HCT116 (cell line): Measurements from ENCODE around the gene N4BP2.

Source experiments
- EGR1 ChIP-seq: IDR thresholded peaks from 2 replicates; pipeline ENCODE4 v1.6.1; 2012; ENCODE audit warnings: low read depth
- POLR2A ChIP-seq: IDR thresholded peaks from 2 replicates; pipeline ENCODE4 v1.7.0; 2011; ENCODE audit warnings: borderline replicate concordance; ENCODE audit not compliant: insufficient read depth, insufficient read length; ENCODE audit errors: extremely low read depth
- RAD21 ChIP-seq: IDR thresholded peaks from 2 replicates; pipeline ENCODE4 v1.6.1; 2012; ENCODE audit warnings: low read depth, mild to moderate bottlenecking
- SIN3A ChIP-seq: IDR thresholded peaks from 2 replicates; pipeline ENCODE4 v1.6.1; 2012; ENCODE audit warnings: low read depth
- SP1 ChIP-seq: IDR thresholded peaks from 2 replicates; pipeline ENCODE4 v1.6.1; 2012; ENCODE audit warnings: low read depth
- SRF ChIP-seq: IDR thresholded peaks from 2 replicates; pipeline ENCODE4 v1.6.1; 2012; ENCODE audit warnings: low read depth
- TF ChIP-seq, protein P1 (sequence below), 3 experiments: fragments of 200-600 bp in 1 of 3; sonication (generic) in 1 of 3; IDR thresholded peaks in 2 of 3; conservative IDR thresholded peaks in 1 of 3; 2 replicates each; pipeline ENCODE4 v1.5.1; 2012 to 2017; ENCODE audit warnings: low read depth in 2 of 3, low read length in 2 of 3, antibody characterized with exemption in 1 of 3, borderline replicate concordance in 1 of 3, control low read depth in 1 of 3, mild to moderate bottlenecking in 1 of 3, mixed read lengths in 1 of 3, mixed run types in 1 of 3, moderate library complexity in 1 of 3; ENCODE audit not compliant: insufficient read depth in 1 of 3
- TF ChIP-seq, protein P2 (sequence below): IDR thresholded peaks from 2 replicates; pipeline ENCODE4 v1.6.1; 2011; ENCODE audit warnings: mild to moderate bottlenecking, low read length, moderate library complexity; ENCODE audit not compliant: insufficient replicate concordance; ENCODE audit errors: extremely low read depth
- TF ChIP-seq, protein P3 (sequence below): IDR thresholded peaks from 2 replicates; pipeline ENCODE4 v1.6.1; 2012; ENCODE audit warnings: low read depth
- TF ChIP-seq, protein P4 (sequence below): IDR thresholded peaks from 2 replicates; pipeline ENCODE4 v1.6.1; 2012

DNA sequence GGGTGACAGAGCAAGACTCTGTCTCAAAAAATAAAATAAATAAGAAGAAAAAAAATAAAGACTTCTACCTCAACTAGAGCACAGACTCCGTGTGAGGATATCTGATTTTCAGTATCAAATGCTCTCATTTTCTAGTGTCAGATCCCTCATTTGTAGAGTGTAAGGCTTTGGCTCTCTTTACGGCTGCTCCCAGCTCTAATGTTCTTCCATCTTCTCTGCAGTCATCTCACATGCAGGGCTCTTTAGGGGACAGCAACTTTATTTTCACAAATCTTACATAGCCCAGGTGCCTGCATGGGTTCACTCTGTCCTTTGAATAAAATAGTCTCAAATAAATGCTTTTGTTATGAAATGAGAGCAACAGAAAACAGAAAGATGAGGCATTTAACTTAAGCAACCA lies 120.9 kb downstream of the N4BP2 start:
- TF ChIP-seq, protein P1, sequence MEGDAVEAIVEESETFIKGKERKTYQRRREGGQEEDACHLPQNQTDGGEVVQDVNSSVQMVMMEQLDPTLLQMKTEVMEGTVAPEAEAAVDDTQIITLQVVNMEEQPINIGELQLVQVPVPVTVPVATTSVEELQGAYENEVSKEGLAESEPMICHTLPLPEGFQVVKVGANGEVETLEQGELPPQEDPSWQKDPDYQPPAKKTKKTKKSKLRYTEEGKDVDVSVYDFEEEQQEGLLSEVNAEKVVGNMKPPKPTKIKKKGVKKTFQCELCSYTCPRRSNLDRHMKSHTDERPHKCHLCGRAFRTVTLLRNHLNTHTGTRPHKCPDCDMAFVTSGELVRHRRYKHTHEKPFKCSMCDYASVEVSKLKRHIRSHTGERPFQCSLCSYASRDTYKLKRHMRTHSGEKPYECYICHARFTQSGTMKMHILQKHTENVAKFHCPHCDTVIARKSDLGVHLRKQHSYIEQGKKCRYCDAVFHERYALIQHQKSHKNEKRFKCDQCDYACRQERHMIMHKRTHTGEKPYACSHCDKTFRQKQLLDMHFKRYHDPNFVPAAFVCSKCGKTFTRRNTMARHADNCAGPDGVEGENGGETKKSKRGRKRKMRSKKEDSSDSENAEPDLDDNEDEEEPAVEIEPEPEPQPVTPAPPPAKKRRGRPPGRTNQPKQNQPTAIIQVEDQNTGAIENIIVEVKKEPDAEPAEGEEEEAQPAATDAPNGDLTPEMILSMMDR (IDR thresholded peaks at IDR 0.05 in 2 of 3, conservative IDR thresholded peaks at IDR 0.05 in 1 of 3; ENCODE audit: borderline replicate concordance in 1 of 3, insufficient read depth in 1 of 3, low read depth in 2 of 3, low read length in 2 of 3), result no peak
- TF ChIP-seq SIN3A (no peak), EGR1 (no peak), SRF (no peak), RAD21 (no peak), POLR2A (no peak), SP1 (no peak)
- TF ChIP-seq, protein P2, sequence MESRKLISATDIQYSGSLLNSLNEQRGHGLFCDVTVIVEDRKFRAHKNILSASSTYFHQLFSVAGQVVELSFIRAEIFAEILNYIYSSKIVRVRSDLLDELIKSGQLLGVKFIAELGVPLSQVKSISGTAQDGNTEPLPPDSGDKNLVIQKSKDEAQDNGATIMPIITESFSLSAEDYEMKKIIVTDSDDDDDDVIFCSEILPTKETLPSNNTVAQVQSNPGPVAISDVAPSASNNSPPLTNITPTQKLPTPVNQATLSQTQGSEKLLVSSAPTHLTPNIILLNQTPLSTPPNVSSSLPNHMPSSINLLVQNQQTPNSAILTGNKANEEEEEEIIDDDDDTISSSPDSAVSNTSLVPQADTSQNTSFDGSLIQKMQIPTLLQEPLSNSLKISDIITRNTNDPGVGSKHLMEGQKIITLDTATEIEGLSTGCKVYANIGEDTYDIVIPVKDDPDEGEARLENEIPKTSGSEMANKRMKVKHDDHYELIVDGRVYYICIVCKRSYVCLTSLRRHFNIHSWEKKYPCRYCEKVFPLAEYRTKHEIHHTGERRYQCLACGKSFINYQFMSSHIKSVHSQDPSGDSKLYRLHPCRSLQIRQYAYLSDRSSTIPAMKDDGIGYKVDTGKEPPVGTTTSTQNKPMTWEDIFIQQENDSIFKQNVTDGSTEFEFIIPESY, result no peak
- TF ChIP-seq, protein P3, sequence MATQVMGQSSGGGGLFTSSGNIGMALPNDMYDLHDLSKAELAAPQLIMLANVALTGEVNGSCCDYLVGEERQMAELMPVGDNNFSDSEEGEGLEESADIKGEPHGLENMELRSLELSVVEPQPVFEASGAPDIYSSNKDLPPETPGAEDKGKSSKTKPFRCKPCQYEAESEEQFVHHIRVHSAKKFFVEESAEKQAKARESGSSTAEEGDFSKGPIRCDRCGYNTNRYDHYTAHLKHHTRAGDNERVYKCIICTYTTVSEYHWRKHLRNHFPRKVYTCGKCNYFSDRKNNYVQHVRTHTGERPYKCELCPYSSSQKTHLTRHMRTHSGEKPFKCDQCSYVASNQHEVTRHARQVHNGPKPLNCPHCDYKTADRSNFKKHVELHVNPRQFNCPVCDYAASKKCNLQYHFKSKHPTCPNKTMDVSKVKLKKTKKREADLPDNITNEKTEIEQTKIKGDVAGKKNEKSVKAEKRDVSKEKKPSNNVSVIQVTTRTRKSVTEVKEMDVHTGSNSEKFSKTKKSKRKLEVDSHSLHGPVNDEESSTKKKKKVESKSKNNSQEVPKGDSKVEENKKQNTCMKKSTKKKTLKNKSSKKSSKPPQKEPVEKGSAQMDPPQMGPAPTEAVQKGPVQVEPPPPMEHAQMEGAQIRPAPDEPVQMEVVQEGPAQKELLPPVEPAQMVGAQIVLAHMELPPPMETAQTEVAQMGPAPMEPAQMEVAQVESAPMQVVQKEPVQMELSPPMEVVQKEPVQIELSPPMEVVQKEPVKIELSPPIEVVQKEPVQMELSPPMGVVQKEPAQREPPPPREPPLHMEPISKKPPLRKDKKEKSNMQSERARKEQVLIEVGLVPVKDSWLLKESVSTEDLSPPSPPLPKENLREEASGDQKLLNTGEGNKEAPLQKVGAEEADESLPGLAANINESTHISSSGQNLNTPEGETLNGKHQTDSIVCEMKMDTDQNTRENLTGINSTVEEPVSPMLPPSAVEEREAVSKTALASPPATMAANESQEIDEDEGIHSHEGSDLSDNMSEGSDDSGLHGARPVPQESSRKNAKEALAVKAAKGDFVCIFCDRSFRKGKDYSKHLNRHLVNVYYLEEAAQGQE, result no peak
- TF ChIP-seq, protein P4, sequence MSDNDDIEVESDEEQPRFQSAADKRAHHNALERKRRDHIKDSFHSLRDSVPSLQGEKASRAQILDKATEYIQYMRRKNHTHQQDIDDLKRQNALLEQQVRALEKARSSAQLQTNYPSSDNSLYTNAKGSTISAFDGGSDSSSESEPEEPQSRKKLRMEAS, result no peak
